Liver (tissue), 3 donors: ENCODE data around the gene GRIN2A.

Source experiments
- FOXA1 ChIP-seq: IDR thresholded peaks from 2 replicates; pipeline ENCODE4 v1.6.1; 2016; ENCODE audit warnings: antibody characterized with exemption
- GABPA ChIP-seq, 2 donors: IDR thresholded peaks in 1 of 2; conservative IDR thresholded peaks in 1 of 2; 2 replicates each; pipeline ENCODE4 v1.6.1; 2016; ENCODE audit warnings: antibody characterized with exemption in 2 of 2, mild to moderate bottlenecking in 1 of 2, moderate library complexity in 1 of 2
- RAD21 ChIP-seq, 2 donors: IDR thresholded peaks; 2 replicates each; pipeline ENCODE4 v1.6.1; 2016; ENCODE audit warnings: antibody characterized with exemption in 2 of 2, mild to moderate bottlenecking in 2 of 2
- YY1 ChIP-seq: IDR thresholded peaks from 2 replicates; pipeline ENCODE4 v1.6.1; 2016; ENCODE audit warnings: antibody characterized with exemption, mild to moderate bottlenecking
- TF ChIP-seq, protein P1 (sequence below): fragments of 150-350 bp; IDR thresholded peaks from 2 replicates; pipeline ENCODE4 v1.5.1; 2017; ENCODE audit warnings: improper control_type of control experiment, low read depth, low read length; ENCODE audit not compliant: missing input control
- donor health status: healthy.
- donor health status: healthy.

DNA sequence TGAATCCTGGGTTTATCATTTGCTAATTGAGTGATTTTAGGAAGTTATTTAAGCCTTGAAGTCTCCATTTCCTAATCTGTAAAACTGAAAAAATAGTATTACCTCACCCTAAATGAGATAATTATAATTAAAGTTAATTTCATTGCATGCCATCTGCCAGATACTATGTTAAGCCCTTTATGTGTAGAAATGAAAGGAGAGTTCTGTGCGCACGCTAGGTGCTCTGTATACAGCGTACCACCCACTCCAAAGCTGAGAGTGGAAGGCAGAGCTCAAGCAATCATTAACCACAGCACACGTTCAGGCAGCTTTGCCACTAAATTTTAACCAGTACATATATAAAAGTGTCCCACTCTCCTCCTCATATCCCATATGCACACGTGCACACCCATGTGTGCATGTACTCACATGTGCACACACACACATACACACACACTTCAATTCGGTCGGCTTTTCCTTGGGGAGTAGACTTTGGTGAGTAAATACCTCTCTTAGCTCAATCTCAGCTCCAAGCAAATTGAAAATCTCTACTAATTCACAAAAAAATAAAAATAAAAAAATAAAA, 204.8 kb downstream of the GRIN2A start:
- TF ChIP-seq, protein P1, sequence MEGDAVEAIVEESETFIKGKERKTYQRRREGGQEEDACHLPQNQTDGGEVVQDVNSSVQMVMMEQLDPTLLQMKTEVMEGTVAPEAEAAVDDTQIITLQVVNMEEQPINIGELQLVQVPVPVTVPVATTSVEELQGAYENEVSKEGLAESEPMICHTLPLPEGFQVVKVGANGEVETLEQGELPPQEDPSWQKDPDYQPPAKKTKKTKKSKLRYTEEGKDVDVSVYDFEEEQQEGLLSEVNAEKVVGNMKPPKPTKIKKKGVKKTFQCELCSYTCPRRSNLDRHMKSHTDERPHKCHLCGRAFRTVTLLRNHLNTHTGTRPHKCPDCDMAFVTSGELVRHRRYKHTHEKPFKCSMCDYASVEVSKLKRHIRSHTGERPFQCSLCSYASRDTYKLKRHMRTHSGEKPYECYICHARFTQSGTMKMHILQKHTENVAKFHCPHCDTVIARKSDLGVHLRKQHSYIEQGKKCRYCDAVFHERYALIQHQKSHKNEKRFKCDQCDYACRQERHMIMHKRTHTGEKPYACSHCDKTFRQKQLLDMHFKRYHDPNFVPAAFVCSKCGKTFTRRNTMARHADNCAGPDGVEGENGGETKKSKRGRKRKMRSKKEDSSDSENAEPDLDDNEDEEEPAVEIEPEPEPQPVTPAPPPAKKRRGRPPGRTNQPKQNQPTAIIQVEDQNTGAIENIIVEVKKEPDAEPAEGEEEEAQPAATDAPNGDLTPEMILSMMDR, result no peak
- TF ChIP-seq YY1 (no peak), RAD21 (IDR thresholded peaks at IDR 0.05) (no peak), FOXA1 (no peak), GABPA (IDR thresholded peaks at IDR 0.05 in 1 of 2, conservative IDR thresholded peaks at IDR 0.05 in 1 of 2) (no peak)
